Transverse colon (tissue), 3 donors: ENCODE measurements around the gene PPP1R7.

ENCODE experiments used
- CTCF ChIP-seq, 5 experiments: fragments of 200-600 bp in 3 of 5; fragments of 450-650 bp in 2 of 5; sonication (generic) in 3 of 5; IDR thresholded peaks; 1 replicate in 2 of 5; 2 replicates in 3 of 5; pipeline ENCODE4 v1.5.1; 2016 to 2017; ENCODE audit warnings: antibody characterized with exemption in 5 of 5, inconsistent platforms in 3 of 5, mild to moderate bottlenecking in 2 of 5, moderate library complexity in 1 of 5
- POLR2A ChIP-seq: fragments of 450-650 bp; IDR thresholded peaks from one replicate; pipeline ENCODE4 v1.6.1; 2016; ENCODE audit warnings: antibody characterized with exemption, mild to moderate bottlenecking, moderate library complexity

GRCh38 chr2:241140445-241140840 lies 9.8 kb upstream of the PPP1R7 start:
- TF ChIP-seq POLR2A (no peak), CTCF (IDR thresholded peaks at IDR 0.05) (no peak)
